ENCODE data around the gene TGFB2. TPM values are rescaled to one million over a fixed set of nuclear protein-coding genes. Genes with fewer than 3 reads are reported as not detected.

Gene TGFB2
- total and polyA plus RNA-seq, 2 donors (not counting 1 experiment from before 2014, with no cell fraction given): 0.55 to 0.76 TPM

DNA sequence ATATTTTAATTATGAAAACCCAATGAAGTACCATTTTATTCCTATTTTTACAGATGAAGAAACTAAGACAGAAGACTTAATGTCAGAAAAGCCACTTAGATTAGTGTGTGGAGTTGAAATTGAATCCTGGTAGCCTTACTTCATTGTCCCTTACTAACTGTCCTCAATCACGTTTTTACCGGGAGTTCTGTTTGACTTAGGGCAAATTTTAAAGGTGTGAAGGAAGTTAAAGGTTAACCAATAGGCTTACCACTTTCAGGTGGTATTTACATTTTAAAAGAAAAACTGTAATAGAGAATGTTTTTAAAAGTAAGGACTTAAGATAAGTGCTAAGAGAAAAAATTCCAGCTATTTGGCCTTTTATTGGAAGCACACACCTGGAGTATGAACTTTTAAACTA is 47.7 kb upstream of the TGFB2 start:
- no peak overlapping the region for H2AFZ ChIP-seq (ENCODE audit: insufficient read depth, low read depth, low read length, poor library complexity, severe bottlenecking)
- H3K9ac ChIP-seq (ENCODE audit: low read length): no peak overlapping the region
- CTCF ChIA-PET: interaction anchor here (1.5 kb wide), 1 partner anchor 33 kb away, joined by 3 read pairs; no protein-coding TSS in a partner anchor
- no peak overlapping the region for H3K4me3 ChIP-seq (ENCODE audit: control extremely low read depth in 1 of 5, extremely low read depth in 1 of 5, insufficient read depth in 1 of 5, low read depth in 2 of 5, low read length in 4 of 5)
- DNase-seq: no peak
- peaks cover 0 to 11% of the 10 kb centered on the region in 2 experiments for H3K36me3 ChIP-seq (replicated peaks in 1 of 2; ENCODE audit: control extremely low read depth in 1 of 2, control insufficient read depth in 1 of 2, extremely low read depth in 1 of 2, insufficient read depth in 2 of 2, low read length in 1 of 2)
- H3K4me1 ChIP-seq (ENCODE audit: control insufficient read depth in 2 of 2, insufficient read depth in 2 of 2, low read length in 2 of 2): no peaks in the 10 kb centered on the region
- no peaks in the 10 kb centered on the region for H3K27me3 Mint-ChIP-seq
- no peak overlapping the region for H3K4me3 Mint-ChIP-seq
- no peak overlapping the region for H3K27ac Mint-ChIP-seq
- H3K9me3 Mint-ChIP-seq (ENCODE audit: insufficient read depth): no peaks in the 10 kb centered on the region
- ATAC-seq (ENCODE audit: low read depth): no peak
- H3K4me2 ChIP-seq (replicated peaks; ENCODE audit: low read depth, low read length, poor library complexity, severe bottlenecking): no peak overlapping the region
- H3K4me1 Mint-ChIP-seq: peaks cover 2% of the 10 kb centered on the region
- H3K27ac ChIP-seq (ENCODE audit: low read length in 2 of 2): no peak overlapping the region
- peaks cover 61% of the 10 kb centered on the region for H3K79me2 ChIP-seq (ENCODE audit: control insufficient read depth, insufficient read depth, low read length)
- intact Hi-C loops (cut with micrococcal nuclease): no loop called here
- H3K9me3 ChIP-seq (ENCODE audit: control extremely low read depth in 1 of 3, control insufficient read depth in 2 of 3, insufficient read depth in 1 of 3, low read length in 2 of 3): no peaks in the 10 kb centered on the region
- WGBS (ENCODE audit: insufficient coverage): no CpG with 5 or more reads among the region's 2 CpGs
- POLR2A ChIA-PET: no interaction called here
- no peak for TF ChIP-seq EZH2 (IDR thresholded peaks at IDR 0.05; ENCODE audit: borderline replicate concordance, insufficient read depth, low read depth, low read length, poor library complexity, severe bottlenecking)
- TF ChIP-seq, protein P1, sequence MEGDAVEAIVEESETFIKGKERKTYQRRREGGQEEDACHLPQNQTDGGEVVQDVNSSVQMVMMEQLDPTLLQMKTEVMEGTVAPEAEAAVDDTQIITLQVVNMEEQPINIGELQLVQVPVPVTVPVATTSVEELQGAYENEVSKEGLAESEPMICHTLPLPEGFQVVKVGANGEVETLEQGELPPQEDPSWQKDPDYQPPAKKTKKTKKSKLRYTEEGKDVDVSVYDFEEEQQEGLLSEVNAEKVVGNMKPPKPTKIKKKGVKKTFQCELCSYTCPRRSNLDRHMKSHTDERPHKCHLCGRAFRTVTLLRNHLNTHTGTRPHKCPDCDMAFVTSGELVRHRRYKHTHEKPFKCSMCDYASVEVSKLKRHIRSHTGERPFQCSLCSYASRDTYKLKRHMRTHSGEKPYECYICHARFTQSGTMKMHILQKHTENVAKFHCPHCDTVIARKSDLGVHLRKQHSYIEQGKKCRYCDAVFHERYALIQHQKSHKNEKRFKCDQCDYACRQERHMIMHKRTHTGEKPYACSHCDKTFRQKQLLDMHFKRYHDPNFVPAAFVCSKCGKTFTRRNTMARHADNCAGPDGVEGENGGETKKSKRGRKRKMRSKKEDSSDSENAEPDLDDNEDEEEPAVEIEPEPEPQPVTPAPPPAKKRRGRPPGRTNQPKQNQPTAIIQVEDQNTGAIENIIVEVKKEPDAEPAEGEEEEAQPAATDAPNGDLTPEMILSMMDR (IDR thresholded peaks at IDR 0.05): no peak
- peaks cover 11% of the 10 kb centered on the region for H4K20me1 ChIP-seq (ENCODE audit: control insufficient read depth, insufficient read depth, low read length, poor library complexity, severe bottlenecking)
- H3K27me3 ChIP-seq (replicated peaks in 1 of 4; ENCODE audit: control extremely low read depth in 1 of 4, control insufficient read depth in 3 of 4, insufficient read depth in 4 of 4, low read length in 3 of 4): no peaks in the 10 kb centered on the region

DNA sequence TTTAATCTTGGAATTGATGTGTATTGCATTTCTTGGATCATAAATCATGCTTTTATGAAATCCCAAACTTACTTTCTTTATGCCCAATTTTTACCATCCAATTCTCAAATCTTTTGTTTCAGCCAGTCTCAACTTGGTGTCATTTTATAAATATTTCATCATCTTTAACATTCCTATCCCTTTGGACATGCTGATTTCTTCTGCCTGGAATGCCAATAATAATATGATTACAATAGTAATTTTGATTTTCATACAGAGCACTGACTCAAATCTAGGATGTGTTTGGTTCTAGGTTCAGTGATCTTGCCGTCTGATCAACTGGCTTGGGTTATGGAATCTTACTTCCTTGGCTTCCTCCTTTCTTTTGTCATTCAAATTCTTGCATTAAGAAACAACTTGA is 47.3 kb upstream of the TGFB2 start:
- H3K9ac ChIP-seq (ENCODE audit: low read length): no peak overlapping the region
- H3K27me3 ChIP-seq (replicated peaks in 1 of 4; ENCODE audit: control extremely low read depth in 1 of 4, control insufficient read depth in 3 of 4, insufficient read depth in 4 of 4, low read length in 3 of 4): no peaks in the 10 kb centered on the region
- H2AFZ ChIP-seq (ENCODE audit: insufficient read depth, low read depth, low read length, poor library complexity, severe bottlenecking): no peak overlapping the region
- peaks cover 57% of the 10 kb centered on the region for H3K79me2 ChIP-seq (ENCODE audit: control insufficient read depth, insufficient read depth, low read length)
- no peaks in the 10 kb centered on the region for H3K4me1 ChIP-seq (ENCODE audit: control insufficient read depth in 2 of 2, insufficient read depth in 2 of 2, low read length in 2 of 2)
- ChIA-PET POLR2A (no interaction called here), CTCF (no interaction called here)
- H3K27ac ChIP-seq (ENCODE audit: low read length in 2 of 2): no peak overlapping the region
- H3K9me3 ChIP-seq (ENCODE audit: control extremely low read depth in 1 of 3, control insufficient read depth in 2 of 3, insufficient read depth in 1 of 3, low read length in 2 of 3): no peaks in the 10 kb centered on the region
- Mint-ChIP-seq H3K27ac (no peak overlapping the region), H3K27me3 (no peaks in the 10 kb centered on the region), H3K4me3 (no peak overlapping the region), H3K9me3 (ENCODE audit: insufficient read depth) (no peaks in the 10 kb centered on the region), H3K4me1 (no peaks in the 10 kb centered on the region)
- intact Hi-C loops (cut with micrococcal nuclease): no loop called here
- H4K20me1 ChIP-seq (ENCODE audit: control insufficient read depth, insufficient read depth, low read length, poor library complexity, severe bottlenecking): peaks cover 11% of the 10 kb centered on the region
- TF ChIP-seq, protein P1 (IDR thresholded peaks at IDR 0.05): no peak
- no peak for TF ChIP-seq EZH2 (IDR thresholded peaks at IDR 0.05; ENCODE audit: borderline replicate concordance, insufficient read depth, low read depth, low read length, poor library complexity, severe bottlenecking)
- H3K36me3 ChIP-seq (replicated peaks in 1 of 2; ENCODE audit: control extremely low read depth in 1 of 2, control insufficient read depth in 1 of 2, extremely low read depth in 1 of 2, insufficient read depth in 2 of 2, low read length in 1 of 2): peaks cover 0 to 12% of the 10 kb centered on the region in 2 experiments
- DNase-seq: no peak
- 83% methylated on average over 1 of the region's 1 CpG for WGBS (ENCODE audit: insufficient coverage)
- no peak for ATAC-seq (ENCODE audit: low read depth)
- H3K4me2 ChIP-seq (replicated peaks; ENCODE audit: low read depth, low read length, poor library complexity, severe bottlenecking): no peak overlapping the region
- H3K4me3 ChIP-seq (ENCODE audit: control extremely low read depth in 1 of 5, extremely low read depth in 1 of 5, insufficient read depth in 1 of 5, low read depth in 2 of 5, low read length in 4 of 5): no peak overlapping the region
